GM23338 (cell line): ENCODE measurements around the gene FAM53B. TPM values are rescaled to one million over a fixed set of nuclear protein-coding genes. Genes with fewer than 3 reads are reported as not detected.

Source experiments
- CTCF ChIP-seq, 2 experiments: fragments of 200-600 bp in 1 of 2; sonication (generic) in 1 of 2; conservative IDR thresholded peaks; 2 replicates each; pipeline versions ENCODE4 v1.5.1 to v1.6.1; 2016 to 2017; ENCODE audit warnings: antibody characterized with exemption in 2 of 2, low read depth in 2 of 2, mild to moderate bottlenecking in 2 of 2, moderate library complexity in 1 of 2
- ETS1 ChIP-seq: IDR thresholded peaks from 2 replicates; pipeline ENCODE4 v1.6.1; 2016; ENCODE audit warnings: antibody characterized with exemption
- EZH2 ChIP-seq: fragments of 200-600 bp; sonication (generic); IDR thresholded peaks from one replicate; pipeline ENCODE4 v1.8.0; 2017; ENCODE audit warnings: antibody characterized with exemption, mild to moderate bottlenecking, low read depth; ENCODE audit not compliant: unreplicated experiment
- EZH2phosphoT487 ChIP-seq: fragments of 200-600 bp; sonication (generic); IDR thresholded peaks from one replicate; pipeline ENCODE4 v1.8.1; 2018; ENCODE audit warnings: antibody characterized with exemption; ENCODE audit not compliant: unreplicated experiment
- JUNB ChIP-seq: IDR thresholded peaks from one replicate; pipeline ENCODE4 v1.6.1; 2016; ENCODE audit warnings: antibody characterized with exemption; ENCODE audit not compliant: unreplicated experiment
- POLR2AphosphoS5 ChIP-seq: IDR thresholded peaks from 2 replicates; pipeline ENCODE4 v1.6.1; 2016; ENCODE audit warnings: antibody characterized with exemption, low read depth
- REST ChIP-seq: IDR thresholded peaks from one replicate; pipeline ENCODE4 v1.6.1; 2018; ENCODE audit warnings: antibody characterized with exemption; ENCODE audit not compliant: unreplicated experiment
- STAT1 ChIP-seq: IDR thresholded peaks from one replicate; pipeline ENCODE4 v1.6.1; 2016; ENCODE audit warnings: antibody characterized with exemption; ENCODE audit not compliant: unreplicated experiment
- ZNF114 ChIP-seq: fragments of 250-450 bp; sonication (Bioruptor Pico); IDR thresholded peaks from 2 replicates; pipeline ENCODE4 v1.5.0; 2020; ENCODE audit warnings: mild to moderate bottlenecking, moderate library complexity
- ZNF331 ChIP-seq: fragments of 250-450 bp; sonication (Bioruptor Pico); IDR thresholded peaks from 2 replicates; pipeline ENCODE4 v1.5.0; 2020; ENCODE audit warnings: low read depth, mild to moderate bottlenecking, moderate library complexity
- ZNF462 ChIP-seq: fragments of 250-450 bp; sonication (Bioruptor Pico); IDR thresholded peaks from 2 replicates; pipeline ENCODE4 v1.5.0; 2020; ENCODE audit warnings: mild to moderate bottlenecking, moderate library complexity
- polyA plus RNA-seq: library from polyadenylated mRNA; unstranded; fragments of >200 nt; fragmentation: Nextera tagmentation; extraction: Ambion mirVana; gene quantifications from 2 replicates; pipeline ENCODE4 v1.2.1, GENCODE V29; 2016
- total RNA-seq: library from RNA; depleted of rRNA; stranded (reverse); fragments of >200 nt; shearing (Covaris generic); gene quantifications from 2 replicates; pipeline ENCODE4 v1.2.3, GENCODE V29; 2014

Gene FAM53B
- total and polyA plus RNA-seq, 2 experiments from 2014 or later = 3.0 to 20.3 TPM

GRCh38 chr10:124590216-124591122, 153.7 kb downstream of the FAM53B start (continued):
- TF ChIP-seq ZNF462 (CRISPR knock-in tag) (no peak), ZNF114 (CRISPR knock-in tag) (no peak), ETS1 (no peak), ZNF331 (no peak), REST (no peak), STAT1 (no peak), EZH2phosphoT487 (no peak), JUNB (no peak), EZH2 (no peak), POLR2AphosphoS5 (no peak), CTCF (conservative IDR thresholded peaks at IDR 0.05; ENCODE audit: low read depth in 2 of 2) (no peak)
